GM12878 (cell line): ENCODE results near the gene C4orf51. TPM values are rescaled to one million over a fixed set of nuclear protein-coding genes. Genes with fewer than 3 reads are reported as not detected.

Source experiments
- ATAC-seq: fragments of 200-7000 bp; cut with Tn5 transposase; 3 replicates; pipeline ENCODE4 v1.9.1; 2020; ENCODE audit warnings: mild to moderate bottlenecking, moderate library complexity
- BruUV-seq: library from RNA; stranded (reverse); fragments of 400-500 nt; replicated peaks from 2 replicates; lab custom pipeline; 2021; lab: Mats Ljungman, UMichigan
- CTCF ChIA-PET: fragments of 300-600 bp; sonication (Branson Sonifier 250); formaldehyde crosslinking; extraction: SDS; loops from one replicate; lab custom pipeline; 2021; ENCODE audit warnings: inconsistent platforms; lab: Yijun Ruan, JAX
- POLR2A ChIA-PET: fragments of 350-600 bp; formaldehyde crosslinking; extraction: SDS; loops from one replicate; lab custom pipeline; 2021; ENCODE audit warnings: inconsistent platforms; lab: Charles Lee
- RAD21 ChIA-PET: fragments of 300-600 bp; sonication (Branson Sonifier 250); formaldehyde crosslinking; loops from one replicate; lab custom pipeline; 2023; ENCODE audit warnings: antibody characterized with exemption; ENCODE audit not compliant: unreplicated experiment; lab: Charles Lee
- SMC1A ChIA-PET: fragments of 300-600 bp; sonication (Branson Sonifier 250); formaldehyde crosslinking; loops from one replicate; lab custom pipeline; 2023; ENCODE audit not compliant: unreplicated experiment, uncharacterized antibody; lab: Charles Lee
- DNase-seq: peaks from one replicate; pipeline ENCODE4 v3.0.0-alpha.2; 2011; ENCODE audit warnings: low read depth, low spot score
- FAIRE-seq: peaks from 3 replicates; lab custom pipeline; 2011; peaks lifted over from hg19 to GRCh38; lab: Jason Lieb, UNC
- H2AFZ ChIP-seq: 2 replicates; pipeline ENCODE4 v1.6.0; 2011; ENCODE audit warnings: low read depth, low read length, control low read depth; ENCODE audit not compliant: control insufficient read depth
- H3K27ac ChIP-seq: 2 replicates; pipeline ENCODE4 v1.5.1; 2011; ENCODE audit warnings: control low read depth; ENCODE audit not compliant: control insufficient read depth, insufficient read depth
- H3K27me3 ChIP-seq, 2 experiments: replicated peaks in 1 of 2; 2 replicates each; pipeline versions ENCODE4 v1.6.0 to v1.6.1; 2011; ENCODE audit warnings: low read length in 1 of 2; ENCODE audit not compliant: control insufficient read depth in 2 of 2, insufficient read depth in 2 of 2
- H3K36me3 ChIP-seq, 2 experiments: 2 replicates each; pipeline ENCODE4 v1.5.1; 2011; ENCODE audit warnings: low read length in 1 of 2; ENCODE audit not compliant: control insufficient read depth in 2 of 2, insufficient read depth in 2 of 2
- H3K4me1 ChIP-seq: 2 replicates; pipeline ENCODE4 v1.6.1; 2011; ENCODE audit warnings: mild to moderate bottlenecking, low read length, moderate library complexity, mixed read lengths; ENCODE audit not compliant: control insufficient read depth, insufficient read depth
- H3K4me2 ChIP-seq: 2 replicates; pipeline ENCODE4 v1.6.0; 2011; ENCODE audit warnings: control low read depth; ENCODE audit not compliant: control insufficient read depth, insufficient read depth
- H3K4me3 ChIP-seq: fragments of 200-600 bp; sonication (generic); 2 replicates; pipeline ENCODE4 v1.5.1; 2016
- H3K79me2 ChIP-seq: 2 replicates; pipeline ENCODE4 v1.6.0; 2011; ENCODE audit warnings: low read length; ENCODE audit not compliant: control insufficient read depth, insufficient read depth
- H3K9ac ChIP-seq: 2 replicates; pipeline ENCODE4 v1.8.0; 2011; ENCODE audit warnings: low read length, control low read depth, mixed read lengths; ENCODE audit not compliant: control insufficient read depth, insufficient read depth
- H3K9me3 ChIP-seq: replicated peaks from 3 replicates; pipeline ENCODE4 v1.5.1; 2011; ENCODE audit warnings: mild to moderate bottlenecking, low read length; ENCODE audit not compliant: control insufficient read depth, insufficient read depth
- H4K20me1 ChIP-seq: 2 replicates; pipeline ENCODE4 v1.6.0; 2011; ENCODE audit not compliant: control insufficient read depth, insufficient read depth
- CHD4 ChIP-seq: fragments of 200-600 bp; sonication (generic); IDR thresholded peaks from 2 replicates; pipeline ENCODE4 v1.6.1; 2016; ENCODE audit warnings: mild to moderate bottlenecking
- EGR1 ChIP-seq, 2 experiments: IDR thresholded peaks; 1 replicate in 1 of 2; 2 replicates in 1 of 2; pipeline ENCODE4 v1.6.1; 2011 to 2012; ENCODE audit warnings: low read depth in 2 of 2, low read length in 2 of 2, borderline replicate concordance in 1 of 2, mild to moderate bottlenecking in 1 of 2, moderate library complexity in 1 of 2
- GABPA ChIP-seq: IDR thresholded peaks from 2 replicates; pipeline ENCODE4 v1.6.1; 2014; ENCODE audit warnings: antibody characterized with exemption, low read depth, mild to moderate bottlenecking, inconsistent platforms
- MYB ChIP-seq: fragments of 150-350 bp; IDR thresholded peaks from 2 replicates; pipeline ENCODE4 v1.6.1; 2014; ENCODE audit warnings: mild to moderate bottlenecking, low read depth, low read length, borderline replicate concordance
- SIX5 ChIP-seq: IDR thresholded peaks from 2 replicates; pipeline ENCODE4 v1.6.1; 2011; ENCODE audit warnings: mild to moderate bottlenecking, low read depth, low read length, moderate library complexity; ENCODE audit not compliant: severe bottlenecking
- ZNF622 ChIP-seq: fragments of 450-650 bp; IDR thresholded peaks from 2 replicates; pipeline ENCODE4 v1.6.1; 2017; ENCODE audit warnings: mild to moderate bottlenecking, inconsistent platforms
- WGBS: methylation state at CpG from one replicate; pipeline ENCODE4 v1.1.6; 2016; ENCODE audit warnings: low lambda C conversion rate; ENCODE audit not compliant: insufficient replicate concordance, insufficient coverage; ENCODE audit errors: missing lambda C conversion rate; 5-methylcytosine and 5-hydroxymethylcytosine counted together
- in situ Hi-C: fragments of 300-500 bp; cut with MboI; formaldehyde crosslinking; loops from 9 replicates; pipeline ENCODE4 v1.14.3; 2018; ENCODE audit warnings: mixed read lengths
- intact Hi-C: fragments of 100-400 bp; cut with micrococcal nuclease; formaldehyde crosslinking; loops from one replicate; pipeline ENCODE4 v1.14.2; 2022; ENCODE audit not compliant: unreplicated experiment
- polyA plus RNA-seq, 11 experiments: library from polyadenylated mRNA; depleted of rRNA in 4 of 11; unstranded in 6 of 11; stranded (reverse) in 5 of 11; fragments of >200 nt; fragmentation: Nextera tagmentation in 4 of 11; fragmentation: Illumina TruSeq in 1 of 11; extraction: Ambion mirVana in 4 of 11; extraction: Trizol in 1 of 11; gene quantifications; 1 replicate in 1 of 11; 2 replicates in 10 of 11; pipeline versions ENCODE4 v1.2.1 to v1.2.3, GENCODE V29; 2011 to 2016; ENCODE audit warnings: inconsistent platforms in 2 of 11, missing spikeins in 2 of 11, low read depth in 1 of 11
- total RNA-seq, 4 experiments: library from RNA; depleted of rRNA in 3 of 4; stranded (reverse); fragments of >200 nt in 3 of 4; fragmentation: Illumina TruSeq in 1 of 4; extraction: Trizol in 1 of 4; gene quantifications; 2 replicates each; pipeline versions ENCODE4 v1.2.1 to v1.2.3, GENCODE V29; 2013 to 2021
- TF ChIP-seq, protein P1 (sequence below): fragments of 450-650 bp; IDR thresholded peaks from 2 replicates; pipeline ENCODE4 v1.6.1; 2018; ENCODE audit warnings: borderline replicate concordance, mild to moderate bottlenecking; ENCODE audit not compliant: partially characterized antibody
- TF ChIP-seq, protein P2 (sequence below): IDR thresholded peaks from 2 replicates; pipeline ENCODE4 v1.6.1; 2012; ENCODE audit warnings: low read depth, low read length, improper control_type of control experiment
- TF ChIP-seq, protein P3 (sequence below): IDR thresholded peaks from 2 replicates; pipeline ENCODE4 v1.6.1; 2012; ENCODE audit warnings: low read length, inconsistent platforms
- TF ChIP-seq, protein P4 (sequence below): fragments of 450-650 bp; IDR thresholded peaks from 2 replicates; pipeline ENCODE4 v1.6.1; 2017; ENCODE audit warnings: mild to moderate bottlenecking, moderate library complexity

The C4orf51 gene
- total and polyA plus RNA-seq, 10 of the 15 experiments (the other 5 are each of a cell fraction or from before 2014, with no cell fraction given), result not detected

DNA sequence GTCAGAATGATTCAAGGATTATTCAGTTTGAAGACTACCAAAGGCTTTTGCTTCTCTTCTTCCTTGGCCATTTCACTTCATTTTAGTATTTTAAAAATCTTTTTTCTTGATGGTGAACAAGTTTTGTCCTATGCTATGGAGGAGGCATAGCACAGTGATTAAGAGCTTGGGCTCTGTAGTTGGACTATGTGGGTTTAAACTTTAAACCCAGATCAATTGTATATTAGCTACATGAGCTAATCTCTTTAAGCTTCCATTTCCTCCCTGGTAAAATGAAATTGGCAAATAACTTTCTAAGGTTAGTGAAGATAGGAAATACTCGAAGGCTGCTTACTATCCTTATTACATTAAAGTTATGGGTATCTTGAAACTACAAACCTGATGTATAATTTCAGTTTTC is 23.8 kb upstream of the C4orf51 start:
- H4K20me1 ChIP-seq, result no peaks in the 10 kb centered on the region
- H3K4me3 ChIP-seq, result no peak overlapping the region
- 95% methylated on average over 1 of the region's 1 CpG for WGBS
- DNase-seq (no peak), ATAC-seq (no peak), FAIRE-seq (no peak)
- no peak overlapping the region for H2AFZ ChIP-seq
- H3K4me2 ChIP-seq, result no peak overlapping the region
- no TSS peak for BruUV-seq
- no peaks in the 10 kb centered on the region for H3K9me3 ChIP-seq
- no peaks in the 10 kb centered on the region for H3K4me1 ChIP-seq
- in situ Hi-C loops, result no loop called here
- ChIA-PET RAD21 (interaction anchor here (0.8 kb wide), 1 partner anchor 13 kb away, joined by 3 read pairs; no protein-coding TSS in a partner anchor), SMC1A (interaction anchor here (1.1 to 2.5 kb wide), 4 partner anchors 14 to 296 kb away, joined by 3 to 6 read pairs (median 4); no protein-coding TSS in a partner anchor), CTCF (interaction anchor here (1.5 kb wide), 1 partner anchor 39 kb away, joined by 9 read pairs; no protein-coding TSS in a partner anchor), POLR2A (no interaction called here)
- no peaks in the 10 kb centered on the region for H3K36me3 ChIP-seq
- no peak overlapping the region for H3K9ac ChIP-seq
- no peak overlapping the region for H3K27ac ChIP-seq
- H3K27me3 ChIP-seq, result no peaks in the 10 kb centered on the region
- H3K79me2 ChIP-seq, result no peaks in the 10 kb centered on the region
- intact Hi-C loops, result no loop called here
- TF ChIP-seq, protein P1, sequence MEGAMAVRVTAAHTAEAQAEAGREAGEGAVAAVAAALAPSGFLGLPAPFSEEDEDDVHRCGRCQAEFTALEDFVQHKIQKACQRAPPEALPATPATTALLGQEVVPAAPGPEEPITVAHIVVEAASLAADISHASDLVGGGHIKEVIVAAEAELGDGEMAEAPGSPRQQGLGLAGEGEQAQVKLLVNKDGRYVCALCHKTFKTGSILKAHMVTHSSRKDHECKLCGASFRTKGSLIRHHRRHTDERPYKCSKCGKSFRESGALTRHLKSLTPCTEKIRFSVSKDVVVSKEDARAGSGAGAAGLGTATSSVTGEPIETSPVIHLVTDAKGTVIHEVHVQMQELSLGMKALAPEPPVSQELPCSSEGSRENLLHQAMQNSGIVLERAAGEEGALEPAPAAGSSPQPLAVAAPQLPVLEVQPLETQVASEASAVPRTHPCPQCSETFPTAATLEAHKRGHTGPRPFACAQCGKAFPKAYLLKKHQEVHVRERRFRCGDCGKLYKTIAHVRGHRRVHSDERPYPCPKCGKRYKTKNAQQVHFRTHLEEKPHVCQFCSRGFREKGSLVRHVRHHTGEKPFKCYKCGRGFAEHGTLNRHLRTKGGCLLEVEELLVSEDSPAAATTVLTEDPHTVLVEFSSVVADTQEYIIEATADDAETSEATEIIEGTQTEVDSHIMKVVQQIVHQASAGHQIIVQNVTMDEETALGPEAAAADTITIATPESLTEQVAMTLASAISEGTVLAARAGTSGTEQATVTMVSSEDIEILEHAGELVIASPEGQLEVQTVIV, result no peak
- TF ChIP-seq, protein P2, sequence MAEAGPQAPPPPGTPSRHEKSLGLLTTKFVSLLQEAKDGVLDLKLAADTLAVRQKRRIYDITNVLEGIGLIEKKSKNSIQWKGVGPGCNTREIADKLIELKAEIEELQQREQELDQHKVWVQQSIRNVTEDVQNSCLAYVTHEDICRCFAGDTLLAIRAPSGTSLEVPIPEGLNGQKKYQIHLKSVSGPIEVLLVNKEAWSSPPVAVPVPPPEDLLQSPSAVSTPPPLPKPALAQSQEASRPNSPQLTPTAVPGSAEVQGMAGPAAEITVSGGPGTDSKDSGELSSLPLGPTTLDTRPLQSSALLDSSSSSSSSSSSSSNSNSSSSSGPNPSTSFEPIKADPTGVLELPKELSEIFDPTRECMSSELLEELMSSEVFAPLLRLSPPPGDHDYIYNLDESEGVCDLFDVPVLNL, result no peak
- TF ChIP-seq, protein P3, sequence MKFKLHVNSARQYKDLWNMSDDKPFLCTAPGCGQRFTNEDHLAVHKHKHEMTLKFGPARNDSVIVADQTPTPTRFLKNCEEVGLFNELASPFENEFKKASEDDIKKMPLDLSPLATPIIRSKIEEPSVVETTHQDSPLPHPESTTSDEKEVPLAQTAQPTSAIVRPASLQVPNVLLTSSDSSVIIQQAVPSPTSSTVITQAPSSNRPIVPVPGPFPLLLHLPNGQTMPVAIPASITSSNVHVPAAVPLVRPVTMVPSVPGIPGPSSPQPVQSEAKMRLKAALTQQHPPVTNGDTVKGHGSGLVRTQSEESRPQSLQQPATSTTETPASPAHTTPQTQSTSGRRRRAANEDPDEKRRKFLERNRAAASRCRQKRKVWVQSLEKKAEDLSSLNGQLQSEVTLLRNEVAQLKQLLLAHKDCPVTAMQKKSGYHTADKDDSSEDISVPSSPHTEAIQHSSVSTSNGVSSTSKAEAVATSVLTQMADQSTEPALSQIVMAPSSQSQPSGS, result no peak
- TF ChIP-seq ZNF622 (no peak), EGR1 (IDR thresholded peaks at IDR 0.05; ENCODE audit: borderline replicate concordance in 1 of 2, low read depth in 2 of 2, low read length in 2 of 2) (no peak), CHD4 (no peak), MYB (no peak), GABPA (no peak), SIX5 (no peak)
- TF ChIP-seq, protein P4, sequence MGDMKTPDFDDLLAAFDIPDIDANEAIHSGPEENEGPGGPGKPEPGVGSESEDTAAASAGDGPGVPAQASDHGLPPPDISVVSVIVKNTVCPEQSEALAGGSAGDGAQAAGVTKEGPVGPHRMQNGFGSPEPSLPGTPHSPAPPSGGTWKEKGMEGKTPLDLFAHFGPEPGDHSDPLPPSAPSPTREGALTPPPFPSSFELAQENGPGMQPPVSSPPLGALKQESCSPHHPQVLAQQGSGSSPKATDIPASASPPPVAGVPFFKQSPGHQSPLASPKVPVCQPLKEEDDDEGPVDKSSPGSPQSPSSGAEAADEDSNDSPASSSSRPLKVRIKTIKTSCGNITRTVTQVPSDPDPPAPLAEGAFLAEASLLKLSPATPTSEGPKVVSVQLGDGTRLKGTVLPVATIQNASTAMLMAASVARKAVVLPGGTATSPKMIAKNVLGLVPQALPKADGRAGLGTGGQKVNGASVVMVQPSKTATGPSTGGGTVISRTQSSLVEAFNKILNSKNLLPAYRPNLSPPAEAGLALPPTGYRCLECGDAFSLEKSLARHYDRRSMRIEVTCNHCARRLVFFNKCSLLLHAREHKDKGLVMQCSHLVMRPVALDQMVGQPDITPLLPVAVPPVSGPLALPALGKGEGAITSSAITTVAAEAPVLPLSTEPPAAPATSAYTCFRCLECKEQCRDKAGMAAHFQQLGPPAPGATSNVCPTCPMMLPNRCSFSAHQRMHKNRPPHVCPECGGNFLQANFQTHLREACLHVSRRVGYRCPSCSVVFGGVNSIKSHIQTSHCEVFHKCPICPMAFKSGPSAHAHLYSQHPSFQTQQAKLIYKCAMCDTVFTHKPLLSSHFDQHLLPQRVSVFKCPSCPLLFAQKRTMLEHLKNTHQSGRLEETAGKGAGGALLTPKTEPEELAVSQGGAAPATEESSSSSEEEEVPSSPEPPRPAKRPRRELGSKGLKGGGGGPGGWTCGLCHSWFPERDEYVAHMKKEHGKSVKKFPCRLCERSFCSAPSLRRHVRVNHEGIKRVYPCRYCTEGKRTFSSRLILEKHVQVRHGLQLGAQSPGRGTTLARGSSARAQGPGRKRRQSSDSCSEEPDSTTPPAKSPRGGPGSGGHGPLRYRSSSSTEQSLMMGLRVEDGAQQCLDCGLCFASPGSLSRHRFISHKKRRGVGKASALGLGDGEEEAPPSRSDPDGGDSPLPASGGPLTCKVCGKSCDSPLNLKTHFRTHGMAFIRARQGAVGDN, result no peak
